ENCODE measurements around the gene HNRNPC. TPM values are rescaled to one million over a fixed set of nuclear protein-coding genes. Genes with fewer than 3 reads are reported as not detected.
"Not testable (repeated sequence)": the region's sequence is repeated elsewhere in the genome, so short reads cannot be mapped to it uniquely, and the experiment has no call there.

HNRNPC gene
- total RNA-seq, 1 donor from 2014 or later = 683 TPM

DNA sequence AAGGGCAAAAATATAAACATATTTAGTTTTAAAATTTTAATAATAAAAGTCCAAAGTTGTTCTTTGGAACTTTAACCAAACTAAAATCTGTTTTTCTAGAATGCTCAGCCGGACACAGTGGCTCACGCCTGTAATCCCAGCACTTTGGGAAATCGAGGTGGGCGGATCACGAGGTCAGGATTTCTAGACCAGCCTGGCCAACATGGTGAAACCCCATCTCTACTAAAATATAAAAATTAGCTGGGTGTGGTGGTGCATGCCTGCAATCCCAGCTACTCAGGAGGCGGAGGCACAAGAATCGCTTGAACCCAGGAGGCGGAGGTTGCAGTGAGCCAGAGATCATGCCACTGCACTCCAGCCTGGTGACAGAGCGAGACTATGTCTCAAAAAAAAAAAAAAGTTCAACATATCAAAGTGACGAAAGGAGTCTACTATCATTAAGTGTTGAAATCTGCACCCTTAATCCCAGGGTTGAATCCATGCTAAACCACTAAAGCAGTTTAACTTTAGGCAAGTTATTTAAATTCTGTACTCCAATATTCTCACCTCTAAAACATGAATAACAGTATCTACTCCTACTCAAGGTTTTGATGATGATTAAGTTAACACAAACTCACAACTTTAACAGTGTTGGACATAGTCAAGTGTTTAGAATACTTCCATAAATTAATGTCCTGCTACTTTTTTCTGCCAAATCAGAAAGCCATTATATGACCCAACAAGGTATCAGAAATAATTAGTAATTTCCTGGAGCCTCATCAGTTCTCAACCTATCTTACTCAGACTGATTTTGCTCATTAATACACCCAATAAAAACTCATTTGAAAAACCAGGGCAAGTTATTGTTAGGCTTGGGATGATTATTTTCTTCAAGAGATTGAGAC lies 11.0 kb downstream of the HNRNPC start:
- no peak overlapping the region for H3K4me3 Mint-ChIP-seq
- no peaks in the 10 kb centered on the region for H3K27me3 Mint-ChIP-seq
- peak overlapping the region; percentile 12 for H3K27ac Mint-ChIP-seq
- ChIA-PET POLR2A (interaction anchor here (0.7 to 1.5 kb wide), 6 partner anchors 12 to 253 kb away, joined by 3 to 4 read pairs (median 3); partner anchors contain the start of gene METTL3), CTCF (no interaction called here)
- TF ChIP-seq, protein P1, sequence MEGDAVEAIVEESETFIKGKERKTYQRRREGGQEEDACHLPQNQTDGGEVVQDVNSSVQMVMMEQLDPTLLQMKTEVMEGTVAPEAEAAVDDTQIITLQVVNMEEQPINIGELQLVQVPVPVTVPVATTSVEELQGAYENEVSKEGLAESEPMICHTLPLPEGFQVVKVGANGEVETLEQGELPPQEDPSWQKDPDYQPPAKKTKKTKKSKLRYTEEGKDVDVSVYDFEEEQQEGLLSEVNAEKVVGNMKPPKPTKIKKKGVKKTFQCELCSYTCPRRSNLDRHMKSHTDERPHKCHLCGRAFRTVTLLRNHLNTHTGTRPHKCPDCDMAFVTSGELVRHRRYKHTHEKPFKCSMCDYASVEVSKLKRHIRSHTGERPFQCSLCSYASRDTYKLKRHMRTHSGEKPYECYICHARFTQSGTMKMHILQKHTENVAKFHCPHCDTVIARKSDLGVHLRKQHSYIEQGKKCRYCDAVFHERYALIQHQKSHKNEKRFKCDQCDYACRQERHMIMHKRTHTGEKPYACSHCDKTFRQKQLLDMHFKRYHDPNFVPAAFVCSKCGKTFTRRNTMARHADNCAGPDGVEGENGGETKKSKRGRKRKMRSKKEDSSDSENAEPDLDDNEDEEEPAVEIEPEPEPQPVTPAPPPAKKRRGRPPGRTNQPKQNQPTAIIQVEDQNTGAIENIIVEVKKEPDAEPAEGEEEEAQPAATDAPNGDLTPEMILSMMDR (IDR thresholded peaks at IDR 0.05) = no peak
- no peaks in the 10 kb centered on the region for H3K9me3 Mint-ChIP-seq
- H3K36me3 Mint-ChIP-seq (ENCODE audit: low read depth) = peaks cover 84% of the 10 kb centered on the region
- DNase-seq (no peak), ATAC-seq (ENCODE audit: low read depth) (no peak)
- peaks cover 71% of the 10 kb centered on the region for H3K4me1 Mint-ChIP-seq
- intact Hi-C loops (cut with micrococcal nuclease) = no loop called here

DNA sequence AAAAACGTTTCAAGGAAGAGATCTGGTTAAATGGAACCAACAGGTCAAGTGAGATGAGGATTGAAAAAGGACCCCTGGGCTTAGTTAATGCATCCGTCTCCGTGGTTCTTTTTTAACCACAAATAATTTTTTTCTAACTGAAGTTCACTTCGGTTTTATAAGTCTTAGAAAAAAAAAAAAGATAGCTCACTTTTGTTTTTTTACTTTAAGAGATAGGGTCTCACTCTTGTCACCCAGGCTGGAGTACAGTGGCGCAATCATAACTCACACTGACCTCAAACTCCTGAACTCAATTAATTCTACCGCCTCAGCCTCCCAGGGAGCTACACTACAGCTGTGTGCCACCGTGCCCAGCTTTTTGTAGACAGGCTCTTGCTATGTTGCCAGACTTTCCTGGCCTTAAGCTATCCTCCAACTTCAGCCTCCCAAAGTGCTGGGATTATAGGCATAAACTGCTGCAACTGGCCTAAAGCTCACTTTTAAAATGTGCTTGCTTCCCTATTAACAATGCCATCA lies 11.8 kb downstream of the HNRNPC start:
- peak overlapping the region; percentile 47 for H3K27ac Mint-ChIP-seq
- intact Hi-C loops (cut with micrococcal nuclease) = no loop called here
- H3K9me3 Mint-ChIP-seq = no peaks in the 10 kb centered on the region
- peaks cover 83% of the 10 kb centered on the region for H3K36me3 Mint-ChIP-seq (ENCODE audit: low read depth)
- TF ChIP-seq, protein P1 (IDR thresholded peaks at IDR 0.05) = no peak
- ATAC-seq (ENCODE audit: low read depth) (no peak), DNase-seq (no peak)
- peaks cover 63% of the 10 kb centered on the region for H3K4me1 Mint-ChIP-seq
- CTCF ChIA-PET = no interaction called here
- POLR2A ChIA-PET = interaction anchor here (0.6 to 4.8 kb wide), 8 partner anchors 7 to 891 kb away, joined by 3 to 24 read pairs (median 3); partner anchors contain the start of gene METTL3
- H3K27me3 Mint-ChIP-seq = no peaks in the 10 kb centered on the region
- H3K4me3 Mint-ChIP-seq = peak overlapping the region; percentile 33

DNA sequence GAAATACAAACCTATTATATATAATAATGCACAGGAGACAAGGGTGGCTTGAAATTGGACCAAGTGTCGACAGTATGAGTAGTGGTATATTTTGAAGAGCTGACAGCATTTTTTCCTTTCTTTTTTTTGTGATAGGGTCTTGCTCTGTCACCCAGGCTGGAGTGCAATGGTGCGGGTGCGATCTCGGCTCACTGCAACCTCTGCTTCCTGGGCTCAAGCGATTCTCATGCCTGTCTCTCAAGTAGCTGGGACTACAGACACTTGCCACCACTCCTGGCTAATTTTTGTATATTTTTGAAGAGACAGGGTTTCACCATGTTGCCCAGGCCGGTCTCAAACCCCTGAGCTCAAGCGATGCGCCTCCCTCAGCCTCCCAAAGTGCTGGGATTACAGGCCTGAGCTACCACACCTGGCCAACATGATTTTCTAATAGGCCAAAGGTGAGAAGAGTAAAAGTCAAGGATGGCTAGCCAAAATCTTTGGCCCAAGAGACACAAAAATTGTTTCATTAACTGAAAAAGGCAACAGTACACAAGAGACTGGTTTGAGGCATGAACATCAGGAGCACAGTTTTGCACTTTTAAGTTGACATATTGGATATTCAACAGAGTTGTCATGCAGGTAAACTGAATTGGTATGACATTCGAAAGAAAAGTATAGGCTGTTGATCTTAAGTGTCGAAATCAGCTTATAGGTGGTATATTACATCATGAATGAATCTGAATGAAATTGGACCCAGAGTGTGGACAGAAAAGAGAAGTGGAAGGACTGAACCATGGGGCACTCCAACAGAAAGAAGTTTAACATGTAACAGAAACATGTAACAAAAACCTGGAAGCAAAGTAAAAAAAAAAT lies 12.5 kb downstream of the HNRNPC start:
- peaks cover 82% of the 10 kb centered on the region for H3K36me3 Mint-ChIP-seq (ENCODE audit: low read depth)
- CTCF ChIA-PET = no interaction called here
- no peak for DNase-seq
- TF ChIP-seq, protein P1 (IDR thresholded peaks at IDR 0.05) = no peak
- no peaks in the 10 kb centered on the region for H3K27me3 Mint-ChIP-seq
- intact Hi-C loops (cut with micrococcal nuclease) = no loop called here
- H3K4me3 Mint-ChIP-seq = peak overlapping the region; percentile 33
- H3K9me3 Mint-ChIP-seq = no peaks in the 10 kb centered on the region
- ATAC-seq (ENCODE audit: low read depth) = no peak
- peak overlapping the region; percentile 47 for H3K27ac Mint-ChIP-seq
- peaks cover 59% of the 10 kb centered on the region for H3K4me1 Mint-ChIP-seq
- POLR2A ChIA-PET = interaction anchor here (0.6 to 4.8 kb wide), 10 partner anchors 8 to 890 kb away, joined by 3 to 24 read pairs (median 4); no protein-coding TSS in a partner anchor

DNA sequence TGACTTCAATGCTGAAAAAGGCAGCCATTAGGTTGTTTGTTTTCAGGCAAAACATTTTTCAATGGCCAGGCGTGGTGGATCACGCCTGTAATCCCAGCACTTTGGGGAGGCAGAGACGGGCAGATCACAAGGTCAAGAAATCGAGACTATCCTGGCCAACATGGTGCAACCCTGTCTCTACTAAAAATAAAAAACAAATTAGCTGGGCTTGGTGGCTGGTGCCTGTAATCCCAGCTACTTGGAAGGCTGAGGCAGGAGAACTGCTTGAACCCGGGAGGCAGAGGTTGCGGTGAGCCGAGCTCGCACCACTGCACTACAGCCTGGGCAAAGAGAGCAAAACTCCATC lies 13.2 kb downstream of the HNRNPC start:
- H3K4me1 Mint-ChIP-seq = peaks cover 54% of the 10 kb centered on the region
- POLR2A ChIA-PET = interaction anchor here (1.2 to 4.8 kb wide), 4 partner anchors 8 to 64 kb away, joined by 3 to 24 read pairs (median 10); no protein-coding TSS in a partner anchor
- H3K27ac Mint-ChIP-seq; DNase-seq; ATAC-seq (ENCODE audit: low read depth); H3K9me3 Mint-ChIP-seq; CTCF ChIA-PET; H3K27me3 Mint-ChIP-seq; intact Hi-C loops (cut with micrococcal nuclease): not testable (repeated sequence)
- peaks cover 82% of the 10 kb centered on the region for H3K36me3 Mint-ChIP-seq (ENCODE audit: low read depth)
- H3K4me3 Mint-ChIP-seq = peak overlapping the region; percentile 5

DNA sequence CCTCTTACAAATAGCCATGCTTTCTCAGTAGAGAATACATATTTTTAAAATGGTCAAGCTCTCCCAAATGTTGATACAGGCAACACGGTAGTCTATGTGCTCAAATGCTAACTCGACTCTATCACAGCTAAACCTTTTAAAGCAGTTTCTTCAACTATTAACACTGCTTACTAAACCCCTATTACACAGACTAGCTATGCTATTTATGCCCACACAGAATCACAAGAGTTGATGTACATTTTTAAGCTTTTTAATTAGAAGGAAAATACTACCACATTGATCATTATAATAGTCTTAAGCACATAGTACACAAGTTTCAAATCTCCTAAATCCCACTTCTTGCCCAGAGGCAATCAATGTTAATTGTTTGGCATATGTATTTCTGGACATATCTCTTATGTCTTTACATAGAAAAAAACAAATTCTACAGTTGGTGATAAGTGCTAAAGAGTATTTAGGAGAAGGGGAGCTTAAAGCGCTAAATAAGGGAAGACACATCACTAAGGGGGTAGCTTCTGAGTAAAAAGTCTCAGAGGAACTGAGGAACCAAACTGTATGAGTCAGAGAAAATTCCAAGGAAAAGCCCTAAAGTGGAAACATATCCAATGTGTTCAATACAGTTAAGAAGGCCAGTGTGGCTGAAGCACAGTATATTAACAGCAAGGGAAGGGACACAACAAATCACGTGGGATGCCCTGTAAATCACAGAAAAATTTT lies 13.7 kb downstream of the HNRNPC start:
- Mint-ChIP-seq H3K4me1 (peaks cover 55% of the 10 kb centered on the region), H3K27ac (no peak overlapping the region), H3K36me3 (ENCODE audit: low read depth) (peaks cover 83% of the 10 kb centered on the region), H3K9me3 (no peaks in the 10 kb centered on the region), H3K4me3 (peak overlapping the region; percentile 5), H3K27me3 (no peaks in the 10 kb centered on the region)
- TF ChIP-seq, protein P1 (IDR thresholded peaks at IDR 0.05) = no peak
- no peak for DNase-seq
- ATAC-seq (ENCODE audit: low read depth) = no peak
- intact Hi-C loops (cut with micrococcal nuclease) = loop anchor here (2.0 kb wide), 1 partner anchor 15 kb away; no protein-coding TSS in a partner anchor
- ChIA-PET CTCF (no interaction called here), POLR2A (interaction anchor here (0.6 to 4.8 kb wide), 7 partner anchors 9 to 127 kb away, joined by 3 to 24 read pairs (median 4); no protein-coding TSS in a partner anchor)
